H1 (cell line): Measurements from ENCODE around the gene PLCL1. TPM values are rescaled to one million over a fixed set of nuclear protein-coding genes. Genes with fewer than 3 reads are reported as not detected.

ENCODE experiments used
- CTCF ChIA-PET: fragments of 300-600 bp; sonication (Branson Sonifier 250); formaldehyde crosslinking; loops from one replicate; lab custom pipeline; 2021; ENCODE audit not compliant: partially characterized antibody; lab: Charles Lee
- POLR2A ChIA-PET: fragments of 300-600 bp; sonication (Branson Sonifier 250); formaldehyde crosslinking; loops from one replicate; lab custom pipeline; 2021; ENCODE audit warnings: inconsistent platforms; ENCODE audit not compliant: partially characterized antibody; lab: Charles Lee
- DNase-seq, 2 experiments: peaks; one replicate each; pipeline versions ENCODE4 v3.0.0 to v3.0.0-alpha.2; 2010 to 2022; ENCODE audit warnings: low spot score in 2 of 2, low read depth in 1 of 2, mixed read lengths in 1 of 2
- FAIRE-seq: peaks from 2 replicates; lab custom pipeline; 2011; peaks lifted over from hg19 to GRCh38; lab: Jason Lieb, UNC
- H2AFZ ChIP-seq: 2 replicates; pipeline ENCODE4 v1.8.1; 2012; ENCODE audit warnings: low read length, inconsistent platforms
- H2AK5ac ChIP-seq: 2 replicates; pipeline ENCODE4 v1.6.1; 2013; ENCODE audit warnings: low read depth, low read length
- H2BK120ac ChIP-seq: replicated peaks from 2 replicates; pipeline ENCODE3; 2013; ENCODE audit warnings: low read depth, low read length, inconsistent platforms
- H2BK12ac ChIP-seq: 2 replicates; pipeline ENCODE4 v1.6.1; 2013; ENCODE audit warnings: low read depth, low read length
- H2BK15ac ChIP-seq: 2 replicates; pipeline ENCODE4 v1.6.1; 2013; ENCODE audit warnings: low read length
- H2BK20ac ChIP-seq: 2 replicates; pipeline ENCODE4 v1.6.1; 2013; ENCODE audit warnings: low read length
- H2BK5ac ChIP-seq: 2 replicates; pipeline ENCODE4 v1.6.1; 2013; ENCODE audit warnings: low read depth, low read length
- H3K14ac ChIP-seq: 2 replicates; pipeline ENCODE4 v1.6.1; 2013; ENCODE audit warnings: inconsistent platforms; ENCODE audit not compliant: insufficient read length
- H3K18ac ChIP-seq: 2 replicates; pipeline ENCODE4 v1.6.1; 2013; ENCODE audit warnings: low read length; ENCODE audit errors: extremely low read depth
- H3K23ac ChIP-seq: 2 replicates; pipeline ENCODE4 v1.6.1; 2013; ENCODE audit warnings: inconsistent platforms; ENCODE audit not compliant: insufficient read length
- H3K23me2 ChIP-seq: 2 replicates; pipeline ENCODE4 v1.6.1; 2013; ENCODE audit warnings: low read depth, low read length
- H3K27ac ChIP-seq: 2 replicates; pipeline ENCODE4 v1.6.1; 2011; ENCODE audit warnings: low read depth, low read length, inconsistent platforms
- H3K27me3 ChIP-seq, 4 experiments: replicated peaks in 1 of 4; 1 replicate in 1 of 4; 2 replicates in 3 of 4; pipeline versions ENCODE4 v1.6.1 to v1.8.1; 2011 to 2013; ENCODE audit warnings: low read length in 3 of 4, mild to moderate bottlenecking in 3 of 4, inconsistent platforms in 2 of 4, mixed read lengths in 2 of 4, moderate library complexity in 1 of 4; ENCODE audit not compliant: control insufficient read depth in 3 of 4, insufficient read depth in 3 of 4; ENCODE audit errors: extremely low read depth in 1 of 4
- H3K36me3 ChIP-seq, 4 experiments: 2 replicates each; pipeline versions ENCODE4 v1.6.1 to v1.8.1; 2011 to 2013; ENCODE audit warnings: mild to moderate bottlenecking in 4 of 4, low read length in 3 of 4, moderate library complexity in 2 of 4, control low read depth in 1 of 4, inconsistent platforms in 1 of 4; ENCODE audit not compliant: insufficient read depth in 4 of 4, control insufficient read depth in 2 of 4
- H3K4ac ChIP-seq: replicated peaks from 2 replicates; pipeline ENCODE3; 2013; ENCODE audit warnings: low read length, low read depth, mixed read lengths, inconsistent platforms; ENCODE audit not compliant: insufficient read length
- H3K4me1 ChIP-seq, 4 experiments: replicated peaks in 1 of 4; 1 replicate in 1 of 4; 2 replicates in 3 of 4; pipeline versions ENCODE4 v1.6.1 to v1.8.1; 2011 to 2013; ENCODE audit warnings: low read length in 3 of 4, inconsistent platforms in 2 of 4, mixed read lengths in 1 of 4; ENCODE audit not compliant: insufficient read depth in 4 of 4, control insufficient read depth in 3 of 4
- H3K4me2 ChIP-seq, 2 experiments: 2 replicates each; pipeline versions ENCODE4 v1.6.1 to v1.8.1; 2011 to 2013; ENCODE audit warnings: low read depth in 2 of 2, low read length in 2 of 2, control low read depth in 1 of 2, inconsistent platforms in 1 of 2, mild to moderate bottlenecking in 1 of 2; ENCODE audit not compliant: insufficient read depth in 1 of 2
- H3K4me3 ChIP-seq, 4 experiments: fragments of 200-600, 300-600 bp in 1 of 4; sonication (generic), shearing (Covaris generic), sonication (Bioruptor Twin) in 1 of 4; 2 replicates each; pipeline versions ENCODE4 v1.5.1 to v1.8.1; 2011 to 2016; ENCODE audit warnings: low read length in 4 of 4, low read depth in 3 of 4, control low read depth in 2 of 4, inconsistent platforms in 2 of 4, mild to moderate bottlenecking in 2 of 4, mixed read lengths in 1 of 4, moderate library complexity in 1 of 4; ENCODE audit not compliant: insufficient read depth in 2 of 4; ENCODE audit errors: extremely low read depth in 1 of 4
- H3K56ac ChIP-seq: replicated peaks from 2 replicates; pipeline ENCODE3; 2013; ENCODE audit warnings: low read depth, mild to moderate bottlenecking, mixed read lengths, low read length, inconsistent platforms; ENCODE audit not compliant: insufficient read length
- H3K79me1 ChIP-seq: 2 replicates; pipeline ENCODE4 v1.6.1; 2013; ENCODE audit warnings: low read depth, low read length, control low read depth
- H3K79me2 ChIP-seq, 2 experiments: 2 replicates each; pipeline versions ENCODE4 v1.6.1 to v1.8.1; 2012 to 2013; ENCODE audit warnings: low read length in 2 of 2, mild to moderate bottlenecking in 2 of 2, inconsistent platforms in 1 of 2; ENCODE audit not compliant: insufficient read depth in 2 of 2, control insufficient read depth in 1 of 2
- H3K9ac ChIP-seq, 4 experiments: replicated peaks in 1 of 4; 1 replicate in 1 of 4; 2 replicates in 3 of 4; pipeline versions ENCODE4 v1.6.1 to v1.8.1; 2011 to 2013; ENCODE audit warnings: low read depth in 3 of 4, low read length in 3 of 4, control low read depth in 2 of 4, mild to moderate bottlenecking in 2 of 4, moderate library complexity in 2 of 4, inconsistent platforms in 1 of 4; ENCODE audit errors: extremely low read depth in 1 of 4
- H3K9me3 ChIP-seq, 2 experiments: 2 replicates each; pipeline versions ENCODE4 v1.6.1 to v1.8.1; 2012 to 2013; ENCODE audit warnings: mild to moderate bottlenecking in 2 of 2, moderate library complexity in 2 of 2, control low read depth in 1 of 2, inconsistent platforms in 1 of 2, low read depth in 1 of 2, low read length in 1 of 2, mixed read lengths in 1 of 2; ENCODE audit not compliant: insufficient read depth in 2 of 2
- H4K20me1 ChIP-seq, 2 experiments: replicated peaks in 1 of 2; 2 replicates each; pipeline versions ENCODE3 to v1.8.1; 2011 to 2013; ENCODE audit warnings: inconsistent platforms in 2 of 2, low read length in 2 of 2, mild to moderate bottlenecking in 1 of 2; ENCODE audit not compliant: insufficient read depth in 2 of 2, control insufficient read depth in 1 of 2
- H4K5ac ChIP-seq: 2 replicates; pipeline ENCODE4 v1.6.1; 2013; ENCODE audit warnings: low read length, low read depth, mixed read lengths, inconsistent platforms; ENCODE audit not compliant: insufficient read length
- H4K8ac ChIP-seq: 2 replicates; pipeline ENCODE4 v1.8.0; 2013; ENCODE audit warnings: mild to moderate bottlenecking, moderate library complexity, low read length, inconsistent platforms; ENCODE audit not compliant: insufficient read depth; ENCODE audit errors: extremely low read depth
- H4K91ac ChIP-seq: replicated peaks from 2 replicates; pipeline ENCODE3; 2013; ENCODE audit warnings: low read length, mixed read lengths, inconsistent platforms; ENCODE audit not compliant: insufficient read length
- CBX8 ChIP-seq: fragments of 300-800, 300-1000 bp; sonication (generic); IDR thresholded peaks from 2 replicates; pipeline ENCODE4 v1.7.1; 2016; ENCODE audit warnings: low read depth, low read length, borderline replicate concordance
- CTBP2 ChIP-seq: IDR thresholded peaks from 2 replicates; pipeline ENCODE4 v1.7.0; 2011; ENCODE audit warnings: borderline replicate concordance, mild to moderate bottlenecking, moderate library complexity, mixed read lengths, low read length; ENCODE audit not compliant: insufficient read depth, insufficient read length
- SIX5 ChIP-seq: IDR thresholded peaks from 2 replicates; pipeline ENCODE4 v1.6.1; 2011; ENCODE audit warnings: mild to moderate bottlenecking, low read depth, low read length
- TAF7 ChIP-seq: optimal IDR thresholded peaks from 2 replicates; pipeline ENCODE3; 2011; ENCODE audit warnings: low read depth, mild to moderate bottlenecking, inconsistent platforms, low read length, moderate library complexity, borderline replicate concordance
- TEAD4 ChIP-seq: IDR thresholded peaks from 2 replicates; pipeline ENCODE4 v1.6.1; 2012; ENCODE audit warnings: low read depth, low read length, inconsistent platforms, mixed read lengths
- YY1 ChIP-seq: IDR thresholded peaks from 2 replicates; pipeline ENCODE4 v1.6.1; 2011; ENCODE audit warnings: low read depth, mild to moderate bottlenecking, low read length
- WGBS, 2 experiments: shearing (Covaris generic) in 1 of 2; methylation state at CpG; one replicate each; pipeline versions ENCODE4 v1.1.6 to v1.1.7; 2013 to 2015; ENCODE audit warnings: low lambda C conversion rate in 2 of 2, mixed read lengths in 2 of 2, inconsistent platforms in 1 of 2, low coverage in 1 of 2, missing lambda C conversion rate in 1 of 2; ENCODE audit not compliant: insufficient replicate concordance in 2 of 2, insufficient coverage in 1 of 2, insufficient read length in 1 of 2; ENCODE audit errors: extremely low coverage in 1 of 2, missing lambda C conversion rate in 1 of 2; 5-methylcytosine and 5-hydroxymethylcytosine counted together
- polyA plus RNA-seq, 7 experiments: library from polyadenylated mRNA; depleted of rRNA in 3 of 7; stranded (reverse) in 5 of 7; unstranded in 2 of 7; fragments of >200 nt in 5 of 7; fragments of 200-250 nt in 2 of 7; gene quantifications; 1 replicate in 5 of 7; 2 replicates in 1 of 7; 4 replicates in 1 of 7; pipeline versions ENCODE4 v1.2.1 to v1.2.3, GENCODE V29; 2011 to 2013; ENCODE audit warnings: missing spikeins in 2 of 7, mixed read lengths in 2 of 7
- total RNA-seq: library from RNA; stranded (reverse); fragmentation: NEBNext Ultra II Directional; extraction: Animal tissue kit (Norgen Biotek cat#: 25700); gene quantifications from 2 replicates; pipeline ENCODE4 v1.2.1, GENCODE V29; 2021

PLCL1 gene
- total and polyA plus RNA-seq, 2 of the 8 experiments (the other 6 are each of a cell fraction or from before 2014, with no cell fraction given), result not detected

DNA sequence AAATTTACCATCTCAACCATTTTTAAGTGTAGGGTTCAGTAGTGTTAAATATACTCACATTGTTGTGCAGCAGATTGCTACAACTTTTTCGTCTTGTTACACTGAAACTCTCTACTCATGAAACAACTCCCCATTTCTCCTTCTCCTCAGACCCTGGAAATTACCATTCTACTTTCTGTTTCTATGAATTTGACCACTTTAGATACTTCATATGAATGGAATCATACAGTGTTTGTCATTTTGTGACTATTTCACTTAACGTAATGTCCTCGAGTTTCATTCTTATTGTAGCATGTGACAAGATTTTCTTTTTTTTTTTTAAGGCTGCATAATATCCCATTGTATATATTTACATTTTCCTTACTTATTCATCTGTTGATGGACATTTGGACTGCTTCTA lies 203.8 kb downstream of the PLCL1 start:
- H2AFZ ChIP-seq, result no peak overlapping the region
- H3K18ac ChIP-seq, result no peak overlapping the region
- H3K56ac ChIP-seq, result no peak overlapping the region
- H4K20me1 ChIP-seq, result no peaks in the 10 kb centered on the region
- FAIRE-seq (no peak), DNase-seq (no peak)
- POLR2A ChIA-PET, result no interaction called here
- no peak overlapping the region for H3K27ac ChIP-seq
- H4K91ac ChIP-seq, result no peak overlapping the region
- H3K9ac ChIP-seq, result no peak overlapping the region
- H4K5ac ChIP-seq, result no peak overlapping the region
- no peaks in the 10 kb centered on the region for H3K23me2 ChIP-seq
- H3K9me3 ChIP-seq, result no peaks in the 10 kb centered on the region
- no peak overlapping the region for H2AK5ac ChIP-seq
- no peak overlapping the region for H2BK5ac ChIP-seq
- no peak overlapping the region for H2BK12ac ChIP-seq
- H4K8ac ChIP-seq, result no peak overlapping the region
- TF ChIP-seq TAF7 (no peak), TEAD4 (no peak), SIX5 (no peak), CTBP2 (no peak), CBX8 (no peak), YY1 (no peak)
- no peak overlapping the region for H3K4me2 ChIP-seq
- no peaks in the 10 kb centered on the region for H3K27me3 ChIP-seq
- no peaks in the 10 kb centered on the region for H3K79me2 ChIP-seq
- no peak overlapping the region for H3K4ac ChIP-seq
- H3K23ac ChIP-seq, result no peak overlapping the region
- no peaks in the 10 kb centered on the region for H3K36me3 ChIP-seq
- H3K14ac ChIP-seq, result no peak overlapping the region
- no peaks in the 10 kb centered on the region for H3K79me1 ChIP-seq
- no peaks in the 10 kb centered on the region for H3K4me1 ChIP-seq
- H2BK20ac ChIP-seq, result no peak overlapping the region
- CTCF ChIA-PET, result no interaction called here
- H2BK15ac ChIP-seq, result no peak overlapping the region
- H2BK120ac ChIP-seq, result no peak overlapping the region
- WGBS, 2 experiments, result 75% methylated on average over 3 of the region's 3 CpGs; no CpG with 5 or more reads in 1 of the 2 experiments
- H3K4me3 ChIP-seq, result no peak overlapping the region
